ENCODE results near the gene LRMDA.
"Not testable (repeated sequence)": the region's sequence is repeated elsewhere in the genome, so short reads cannot be mapped to it uniquely, and the experiment has no call there.

LRMDA gene

DNA sequence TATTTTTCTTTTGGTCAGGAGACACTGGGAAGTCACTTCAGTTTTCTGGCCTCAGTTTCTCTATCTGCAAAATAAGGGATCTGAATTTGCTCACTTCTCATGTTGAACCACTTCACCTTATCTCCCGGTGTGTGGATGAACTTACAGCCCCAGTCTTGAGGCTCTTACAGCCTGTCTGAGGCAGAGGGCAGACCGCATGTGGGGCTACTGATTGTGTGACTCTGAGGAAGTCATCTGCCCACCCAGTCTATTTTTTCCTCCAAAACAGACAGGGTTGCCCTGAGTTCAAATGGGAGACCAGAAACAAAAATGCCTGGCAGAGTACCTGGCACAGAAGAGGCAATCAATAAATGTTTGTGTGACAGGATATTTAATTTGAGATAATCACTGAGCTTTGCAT lies 78.3 kb downstream of the LRMDA start:
- DNase-seq: no peak

DNA sequence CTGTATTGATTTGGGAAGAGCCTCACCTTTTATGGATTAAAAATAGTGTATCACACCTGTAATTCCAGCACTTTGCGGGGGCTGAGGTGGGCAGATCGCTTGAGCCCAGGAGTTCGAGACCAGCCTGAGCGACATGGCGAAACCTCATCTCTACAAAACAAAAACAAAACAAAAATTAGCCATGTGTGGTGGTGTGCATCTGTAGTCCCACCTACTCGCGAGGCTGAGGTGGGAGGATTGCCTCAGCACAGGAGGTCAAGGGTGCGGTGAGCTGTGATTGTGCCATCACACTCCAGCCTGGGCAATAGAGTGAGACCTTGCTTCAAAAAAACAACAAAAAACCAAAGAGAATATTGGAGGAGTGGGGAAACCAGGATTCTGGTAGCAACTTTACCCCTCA lies 79.6 kb downstream of the LRMDA start:
- no peak for DNase-seq

DNA sequence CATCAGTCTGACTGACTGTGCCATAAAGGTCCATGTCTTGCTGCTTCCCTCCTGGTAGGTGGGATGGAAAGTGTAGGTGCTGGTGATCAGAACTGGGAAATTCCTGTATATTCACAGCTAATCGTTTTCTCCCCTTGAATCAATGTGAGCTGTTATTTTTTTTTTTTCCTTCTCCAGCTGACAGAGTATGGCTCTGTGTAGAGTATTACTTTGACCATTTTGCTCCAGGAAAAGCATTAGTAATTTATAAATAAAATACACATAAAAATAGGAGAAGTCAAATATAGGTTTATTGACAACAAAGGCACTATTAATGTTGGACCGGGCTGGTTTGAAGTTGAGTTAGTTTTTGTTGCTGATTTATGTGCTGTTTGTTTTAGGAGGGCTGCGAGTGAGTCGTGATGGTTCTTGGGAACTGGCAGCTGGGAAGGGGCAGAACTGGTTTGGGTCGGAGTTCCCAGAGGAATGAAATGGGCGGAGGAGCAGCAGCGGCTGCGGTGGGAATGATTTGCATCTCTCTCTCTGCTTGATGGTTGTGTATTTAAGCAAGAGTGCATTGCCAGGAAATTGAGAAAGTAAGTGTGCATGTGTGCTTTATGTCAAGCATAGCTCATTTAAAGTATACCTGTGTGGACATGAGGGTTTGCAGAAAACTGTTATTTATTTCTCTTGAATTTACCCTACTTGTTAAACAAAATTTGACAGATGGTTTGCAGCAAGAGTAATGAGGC lies 80.9 kb downstream of the LRMDA start:
- DNase-seq: no peak

DNA sequence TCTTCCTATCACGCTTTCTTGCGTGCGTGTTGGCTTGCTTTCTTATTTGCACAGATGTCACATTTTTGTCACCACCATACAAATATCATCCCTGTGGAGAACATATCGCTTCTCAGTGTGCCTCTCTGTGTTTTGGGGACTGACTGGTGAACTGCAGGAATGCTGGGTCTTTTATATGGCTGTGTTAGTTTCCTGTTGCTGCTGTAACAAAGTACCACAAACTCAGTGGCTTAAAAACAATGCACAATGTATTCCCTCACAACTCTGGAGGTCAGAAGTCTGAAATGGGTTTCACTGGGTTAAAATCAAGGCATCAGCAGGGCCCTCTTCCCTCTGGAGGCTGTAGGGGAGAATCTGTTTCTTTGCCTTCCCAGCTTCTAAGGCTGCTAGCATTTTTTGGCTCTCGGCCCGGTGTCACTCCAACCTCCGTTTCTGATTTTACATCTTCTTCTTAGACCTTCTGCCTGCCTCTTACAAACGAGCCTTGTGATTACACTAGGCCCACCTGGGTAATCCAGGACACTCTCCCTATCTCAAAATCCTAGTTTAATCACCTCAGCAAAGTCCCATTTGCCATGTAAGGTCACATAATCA lies 82.0 kb downstream of the LRMDA start:
- DNase-seq: no peak

DNA sequence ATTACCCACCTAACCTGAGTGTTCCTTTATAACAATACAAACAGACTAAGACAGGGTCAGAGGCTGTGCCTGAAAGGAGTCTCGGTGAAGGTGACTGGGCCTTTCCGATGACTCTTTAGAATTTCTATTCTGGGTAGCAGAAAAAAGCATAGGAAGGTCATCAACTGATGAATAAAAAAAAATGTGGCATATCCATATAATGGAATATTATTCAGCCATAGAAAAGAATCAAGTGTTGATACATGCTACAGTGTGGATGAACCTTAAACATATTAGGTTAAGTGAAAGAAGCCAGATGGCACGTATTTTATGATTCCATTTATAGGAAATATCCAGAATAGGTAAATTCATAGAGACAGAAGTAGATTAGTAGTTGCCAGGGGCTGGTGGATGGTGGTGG lies 83.4 kb downstream of the LRMDA start:
- no peak for DNase-seq

DNA sequence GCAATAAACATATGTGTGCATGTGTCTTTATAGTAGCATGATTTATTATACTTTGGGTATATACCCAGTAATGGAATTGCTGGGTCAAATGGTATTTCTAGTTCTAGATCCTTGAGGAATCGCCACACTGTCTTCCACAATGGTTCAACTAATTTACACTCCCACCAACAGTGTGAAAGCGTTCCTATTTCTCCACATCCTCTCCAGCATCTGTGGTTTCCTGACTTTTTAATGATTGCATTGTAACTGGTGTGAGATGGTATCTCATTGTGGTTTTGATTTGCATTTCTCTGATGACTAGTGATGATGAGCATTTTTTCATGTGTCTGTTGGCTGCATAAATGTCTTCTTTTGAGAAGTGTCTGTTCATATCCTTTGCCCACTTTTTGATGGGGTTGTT lies 84.7 kb downstream of the LRMDA start:
- DNase-seq: not testable (repeated sequence)

DNA sequence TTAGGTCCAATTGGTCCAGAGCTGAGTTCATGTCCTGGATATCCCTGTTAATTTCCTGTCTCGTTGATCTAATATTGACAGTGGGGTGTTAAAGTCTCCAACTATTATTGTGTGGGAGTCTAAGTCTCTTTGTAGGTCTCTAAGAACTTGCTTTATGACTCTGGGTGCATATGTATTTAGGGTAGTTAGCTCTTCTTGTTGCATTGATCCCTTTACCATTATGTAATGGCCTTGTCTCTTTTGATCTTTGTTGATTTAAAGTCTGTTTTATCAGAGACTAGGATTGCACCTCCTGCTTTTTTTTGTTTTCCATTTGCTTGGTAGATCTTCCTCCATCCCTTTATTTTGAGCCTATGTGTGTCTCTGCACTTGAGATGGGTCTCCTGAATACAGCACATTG lies 87.8 kb downstream of the LRMDA start:
- not testable (repeated sequence) for DNase-seq

DNA sequence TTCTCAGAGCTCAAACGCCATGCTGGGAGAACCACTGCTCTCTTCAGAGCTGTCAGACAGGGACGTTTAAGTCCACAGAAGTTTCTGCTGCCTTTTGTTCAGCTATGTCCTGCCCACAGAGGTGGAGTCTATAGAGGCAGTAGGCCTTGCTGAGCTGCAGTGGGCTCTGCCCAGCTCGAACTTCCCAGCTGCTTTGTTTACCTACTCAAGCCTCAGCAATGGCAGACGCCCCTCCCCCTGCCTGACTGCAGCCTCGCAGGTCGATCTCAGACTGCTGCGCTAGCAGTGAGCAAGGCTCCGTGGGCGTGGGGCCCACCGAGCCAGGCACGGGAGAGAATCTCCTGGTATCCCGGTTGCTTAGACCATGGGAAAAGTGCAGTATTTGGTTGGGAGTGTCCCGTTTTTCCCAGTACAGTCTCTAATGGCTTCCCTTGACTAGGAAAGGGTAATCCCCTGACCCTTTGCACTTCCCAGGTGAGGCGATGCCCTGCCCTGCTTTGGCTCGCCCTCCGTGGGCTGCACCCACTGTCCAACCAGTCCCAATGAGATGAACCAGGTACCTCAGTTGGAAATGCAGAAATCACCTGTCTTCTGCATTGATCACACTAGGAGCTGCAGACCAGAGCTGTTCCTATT lies 89.9 kb downstream of the LRMDA start:
- DNase-seq: not testable (repeated sequence)

DNA sequence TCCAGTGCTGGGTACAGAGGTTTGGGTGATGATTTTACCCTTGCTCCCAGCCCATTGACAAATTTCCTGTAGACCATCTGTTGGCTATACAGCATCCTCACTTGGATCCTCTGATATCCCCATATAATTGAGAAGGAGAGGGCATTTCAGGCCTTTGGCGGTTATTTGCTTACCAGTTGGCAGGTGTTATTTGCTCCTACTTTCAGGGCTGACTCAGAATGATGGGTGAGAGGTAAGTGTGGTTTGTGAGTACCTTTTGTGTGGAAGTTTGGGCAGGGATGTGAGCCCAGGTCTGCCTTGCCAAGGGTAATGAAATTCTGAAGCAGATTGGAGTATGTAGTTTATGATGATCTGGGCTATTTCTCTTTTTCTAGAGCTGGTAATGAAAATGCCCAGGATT lies 93.6 kb downstream of the LRMDA start:
- DNase-seq: no peak

DNA sequence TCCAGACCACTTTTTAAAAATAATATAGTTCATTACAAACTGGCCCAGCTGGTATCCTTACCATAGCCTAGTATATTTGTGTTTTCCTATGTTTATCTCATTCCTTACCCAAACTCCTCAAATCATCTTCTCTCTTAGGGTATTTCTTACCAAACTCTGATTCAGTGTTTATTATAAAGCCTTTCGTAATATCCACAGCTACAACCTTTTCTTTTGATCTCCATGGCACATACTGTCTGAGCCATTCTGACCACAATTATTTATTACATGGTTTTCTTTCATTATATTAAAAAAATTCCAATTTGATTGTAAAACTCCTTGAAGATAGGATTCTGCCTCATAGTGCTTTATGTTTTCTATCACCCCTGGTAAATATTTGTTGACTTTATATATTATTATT lies 94.2 kb downstream of the LRMDA start:
- DNase-seq: no peak

DNA sequence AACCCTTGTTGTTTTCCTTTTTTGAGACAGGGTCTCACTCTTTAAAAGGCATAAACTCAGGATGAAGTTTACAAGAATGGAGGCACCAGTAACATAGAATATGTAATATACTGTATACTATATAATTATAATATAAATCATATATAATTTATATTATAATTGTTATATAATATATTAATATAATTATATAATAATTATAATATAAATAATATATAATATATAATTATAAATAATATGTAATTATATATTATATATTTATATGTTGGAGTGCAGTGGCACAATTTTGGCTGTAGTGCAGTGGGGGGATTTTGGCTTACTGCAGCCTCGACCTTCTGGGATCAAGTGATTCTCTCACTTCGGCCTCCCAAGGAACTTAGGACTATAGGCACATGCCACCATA lies 96.1 kb downstream of the LRMDA start:
- DNase-seq: no peak

DNA sequence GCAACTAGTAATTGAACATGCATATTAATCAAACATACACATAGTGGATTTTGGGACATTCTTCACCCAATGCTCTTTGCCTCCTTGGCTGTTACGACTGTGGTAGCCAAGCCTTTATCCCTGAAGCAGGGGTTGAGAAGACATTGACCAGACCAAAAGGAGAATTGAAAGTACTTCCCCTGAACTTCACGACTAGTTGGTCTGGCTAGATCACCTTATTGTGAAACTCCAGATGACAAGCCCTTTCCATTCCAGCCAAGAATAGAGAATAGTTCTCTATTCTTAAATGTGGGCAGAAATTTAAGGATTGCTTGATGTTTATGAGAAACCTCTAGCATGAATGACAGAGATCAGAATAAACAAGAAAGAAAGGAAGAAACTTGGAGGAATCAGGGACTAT lies 97.0 kb downstream of the LRMDA start:
- no peak for DNase-seq

DNA sequence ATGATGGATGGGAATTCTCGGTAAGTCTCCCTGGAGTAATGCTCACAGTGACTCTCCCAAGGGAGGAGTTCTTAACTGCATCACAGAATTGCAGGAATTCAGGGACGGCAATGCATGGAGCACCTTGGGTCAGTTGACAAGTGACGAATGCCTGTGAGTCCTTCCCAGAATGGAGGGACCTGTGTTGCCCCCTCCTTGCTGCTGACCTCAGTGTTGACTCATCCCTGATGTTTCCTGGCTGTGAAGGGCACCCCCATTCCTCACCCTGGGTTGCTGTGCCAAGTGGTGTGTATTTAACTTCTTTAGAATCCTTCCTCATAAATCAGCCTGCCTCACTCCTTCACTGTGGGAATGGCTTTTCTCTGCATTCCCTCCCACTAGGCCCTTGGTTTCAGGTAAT lies 98.9 kb downstream of the LRMDA start:
- no peak for DNase-seq

DNA sequence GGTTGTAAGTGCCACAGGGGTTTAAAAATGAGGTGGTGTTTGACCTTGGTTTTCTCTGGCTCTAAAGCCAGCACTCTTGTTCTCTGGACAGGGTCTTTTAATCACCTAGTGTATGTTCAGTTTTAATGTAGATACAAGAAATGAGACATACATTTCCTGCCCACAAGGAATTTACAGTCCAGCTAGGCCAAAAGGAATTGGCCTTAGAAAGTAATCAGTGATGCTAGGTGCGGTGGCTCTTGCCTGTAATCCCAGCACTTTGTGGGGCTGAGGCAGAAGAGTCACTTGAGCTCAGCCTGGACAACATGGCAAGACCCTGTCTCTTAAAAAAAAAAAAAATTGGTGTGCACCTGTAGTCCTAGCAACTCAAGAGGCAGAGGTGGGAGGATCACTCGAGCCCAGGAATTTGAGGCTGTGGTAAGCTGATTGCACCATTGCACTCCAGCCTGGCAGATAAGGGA lies 100.2 kb downstream of the LRMDA start:
- no peak for DNase-seq

DNA sequence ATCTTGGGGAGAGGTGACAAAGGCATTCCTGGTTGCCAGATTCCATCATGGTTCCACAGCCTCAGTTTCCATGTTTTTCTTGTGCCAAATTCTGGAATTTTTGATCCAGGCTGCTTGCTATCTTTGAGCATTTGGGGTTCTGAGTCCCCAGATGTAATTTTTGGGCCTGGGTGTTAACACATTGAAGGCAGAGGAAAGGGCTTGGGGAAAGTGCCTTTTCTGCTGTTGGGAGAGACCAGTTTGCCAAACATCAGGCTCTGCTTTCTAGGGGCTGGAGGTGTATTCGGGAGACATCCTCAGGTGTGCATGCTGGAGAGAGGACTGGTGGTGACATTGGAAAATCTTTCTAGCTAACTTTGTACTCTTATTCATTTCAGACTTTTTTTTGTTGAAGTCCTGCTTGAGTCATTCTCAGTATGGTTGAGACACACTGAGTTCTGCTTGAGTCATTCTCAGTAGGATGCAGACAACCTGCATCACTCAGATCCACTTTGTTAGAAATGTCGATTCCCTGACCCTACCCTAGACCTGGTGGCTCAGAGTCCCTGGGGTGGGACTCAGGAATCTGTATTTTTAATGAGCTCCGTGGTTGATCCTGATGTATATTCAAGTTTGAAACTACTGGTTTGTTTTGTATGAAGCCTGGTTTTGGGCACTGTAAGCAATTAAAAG lies 101.0 kb downstream of the LRMDA start:
- no peak for DNase-seq

DNA sequence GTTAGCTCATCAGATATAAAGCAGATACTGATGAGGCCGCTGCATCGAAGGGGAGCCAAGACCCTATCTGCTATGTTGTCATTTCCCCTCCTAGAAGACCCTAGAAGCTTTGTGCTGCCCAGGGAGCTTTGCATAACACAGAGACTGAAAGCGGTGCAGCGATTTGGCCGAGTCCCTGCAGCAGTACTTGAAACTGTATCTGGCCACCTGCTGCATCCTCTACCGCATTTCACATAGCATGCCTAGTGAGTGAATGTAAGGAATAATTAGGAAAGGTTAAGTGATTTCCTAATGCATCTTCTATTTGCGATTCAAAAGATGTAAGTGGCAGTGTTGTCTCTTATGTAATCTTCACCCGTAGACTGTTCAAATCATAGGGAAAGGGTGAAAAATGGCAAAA lies 106.7 kb downstream of the LRMDA start:
- no peak for DNase-seq

DNA sequence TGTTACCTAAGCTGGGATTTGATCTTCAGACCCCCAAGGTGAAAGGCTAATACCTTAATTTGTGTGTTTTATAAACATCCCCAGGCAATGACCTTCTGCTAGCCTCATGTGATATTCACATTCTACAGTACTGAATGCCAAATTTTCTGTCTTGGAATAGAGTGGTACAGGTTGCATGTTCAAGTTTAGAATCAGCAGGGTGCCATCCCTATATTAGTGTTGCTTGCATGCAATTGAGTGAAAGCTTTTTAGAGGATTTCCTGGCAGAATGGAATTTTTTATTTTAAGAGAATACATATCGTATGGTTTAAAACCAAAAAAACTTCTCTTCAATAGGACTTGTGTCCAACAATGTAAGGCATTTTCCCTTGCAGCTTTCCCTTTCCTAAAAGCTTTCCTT lies 107.3 kb downstream of the LRMDA start:
- no peak for DNase-seq

DNA sequence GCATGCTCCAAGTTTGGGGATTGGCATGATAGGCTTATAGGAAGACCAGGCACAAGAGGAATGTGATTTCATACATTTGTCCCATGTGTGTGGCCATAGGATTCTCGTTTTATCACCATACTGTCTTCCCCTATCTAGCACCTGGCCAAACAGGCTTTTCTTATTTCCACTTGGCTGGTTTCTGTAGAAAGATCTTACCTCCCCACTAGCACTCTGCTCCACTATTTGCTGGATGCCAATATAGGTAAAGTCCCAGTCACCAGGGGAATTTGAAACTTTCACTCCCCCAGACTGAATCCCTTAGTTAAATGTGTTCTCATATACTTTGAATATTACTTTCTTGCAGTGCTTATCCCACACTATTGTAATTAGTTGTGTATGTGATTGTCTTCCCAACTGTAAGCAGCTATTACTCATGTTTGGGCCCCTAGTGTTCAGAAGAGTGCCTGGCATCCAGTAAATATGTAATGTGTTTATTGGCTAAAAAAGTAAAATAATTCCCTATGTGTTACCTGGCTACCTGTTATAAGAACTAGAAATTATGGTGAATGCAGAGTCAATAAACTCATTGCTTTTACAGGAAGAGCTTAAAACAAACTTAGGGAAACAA lies 109.0 kb downstream of the LRMDA start:
- no peak for DNase-seq

DNA sequence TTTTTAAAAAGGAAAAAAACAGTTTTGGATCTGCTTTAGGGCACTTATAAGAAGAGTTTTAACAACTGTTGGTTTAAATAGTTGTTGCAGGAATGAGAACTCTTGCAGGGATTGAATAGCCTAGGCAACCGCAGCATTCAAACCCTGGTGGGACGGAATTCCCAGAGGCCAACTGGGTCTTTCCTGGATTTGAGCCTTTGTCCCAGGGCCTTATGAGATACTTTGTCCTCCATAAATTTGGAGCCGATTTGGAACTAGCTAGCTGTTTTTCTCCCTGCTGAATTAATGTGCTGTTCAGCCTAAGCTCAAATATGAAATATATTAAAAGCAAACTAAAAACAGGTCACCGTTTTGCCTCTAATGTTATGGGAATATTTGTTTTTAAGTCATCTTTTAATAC lies 109.6 kb downstream of the LRMDA start:
- no peak for DNase-seq

DNA sequence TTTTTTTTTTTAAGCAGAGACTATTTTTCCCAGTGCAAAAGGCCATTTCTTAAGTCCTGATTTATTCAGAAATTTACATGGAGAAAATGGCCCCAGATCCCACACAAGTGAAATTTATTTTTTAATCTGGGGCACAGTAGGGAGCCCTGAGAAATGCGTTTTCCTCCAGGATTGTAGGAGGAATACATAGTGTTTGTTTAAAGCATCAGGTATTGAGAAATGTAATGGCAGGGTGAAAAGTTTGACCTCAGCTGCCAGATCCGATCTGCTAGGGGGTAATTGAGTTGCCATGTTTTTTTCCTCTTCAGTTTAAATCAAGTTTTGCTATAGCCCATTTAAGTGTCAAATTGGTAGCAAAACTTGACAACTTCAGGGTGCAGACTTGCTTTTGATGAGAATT lies 110.0 kb downstream of the LRMDA start:
- DNase-seq: no peak

DNA sequence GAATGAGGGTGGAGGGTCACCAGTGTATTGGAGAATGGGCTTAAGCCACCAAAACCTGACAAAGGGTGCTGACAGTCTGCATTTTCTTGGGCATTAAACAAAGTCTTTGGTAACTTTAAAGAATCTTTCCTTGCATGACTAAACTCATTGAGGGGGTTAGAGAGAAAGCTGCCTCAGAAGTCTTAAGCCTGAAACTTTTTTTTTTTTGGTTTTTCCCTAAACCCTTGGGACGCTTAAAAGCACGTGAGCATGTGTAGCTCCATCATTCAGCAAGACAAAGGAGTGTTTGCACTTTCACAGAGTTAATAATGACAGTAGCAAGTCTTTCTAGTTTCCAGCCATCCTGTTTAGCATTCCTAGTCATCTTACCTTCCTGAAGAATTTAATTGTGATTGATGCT lies 110.7 kb downstream of the LRMDA start:
- no peak for DNase-seq

DNA sequence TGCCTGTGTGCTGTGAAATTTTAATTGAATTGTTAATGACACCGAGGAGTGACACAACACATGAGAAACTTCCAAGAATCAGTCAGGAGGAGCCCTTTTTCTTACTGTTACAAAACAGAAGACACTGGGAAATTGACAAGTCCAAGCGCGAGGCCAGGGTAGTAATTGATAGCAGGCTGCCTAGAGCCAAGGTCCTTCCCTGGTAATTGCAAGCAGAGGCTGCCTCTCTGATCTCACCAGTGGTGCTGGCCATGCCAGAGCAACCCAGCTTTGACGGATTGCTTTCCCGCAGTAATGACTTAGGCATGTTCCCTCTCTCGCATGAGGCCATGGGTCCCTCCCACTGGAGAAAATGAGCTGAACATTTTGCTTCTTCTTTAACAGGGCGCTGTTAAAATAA lies 111.5 kb downstream of the LRMDA start:
- no peak for DNase-seq

DNA sequence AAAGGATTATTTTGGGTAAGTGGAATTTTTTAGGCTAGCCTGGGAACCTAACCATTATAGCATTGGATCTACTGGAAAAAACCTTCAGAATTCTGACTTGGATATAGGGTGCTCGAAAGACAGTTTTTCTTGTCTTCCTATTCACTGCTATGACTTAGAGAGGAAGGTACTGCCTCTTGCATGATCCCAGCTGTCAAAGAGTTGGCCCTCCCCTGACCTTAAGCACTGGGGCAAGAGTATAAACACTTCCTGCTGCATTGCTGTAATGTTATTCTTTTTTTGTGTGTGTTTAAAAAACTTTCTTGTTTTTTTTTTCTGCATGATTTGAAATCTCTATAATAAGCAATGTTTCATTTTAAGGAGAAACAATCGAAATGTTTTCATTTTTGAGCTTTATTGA lies 113.0 kb downstream of the LRMDA start:
- DNase-seq: no peak
